SK-N-SH (cell line): ENCODE results near the gene ZC3H18.

Experiments
- ELF1 ChIP-seq: IDR thresholded peaks from 2 replicates; pipeline ENCODE4 v1.4.0; 2012
- EP300 ChIP-seq, 2 experiments: IDR thresholded peaks; 2 replicates each; pipeline versions ENCODE4 v1.4.0 to v1.6.1; 2012; ENCODE audit warnings: borderline replicate concordance in 1 of 2, low read depth in 1 of 2, low read length in 1 of 2
- FOSL2 ChIP-seq: IDR thresholded peaks from 2 replicates; pipeline ENCODE4 v1.4.0; 2012; ENCODE audit warnings: low read depth, mild to moderate bottlenecking, moderate library complexity, borderline replicate concordance
- RAD21 ChIP-seq: IDR thresholded peaks from 2 replicates; pipeline ENCODE4 v1.6.1; 2012; ENCODE audit warnings: mild to moderate bottlenecking, low read length
- RXRA ChIP-seq: IDR thresholded peaks from 2 replicates; pipeline ENCODE4 v1.4.0; 2012; ENCODE audit warnings: low read depth, mild to moderate bottlenecking, borderline replicate concordance
- TAF1 ChIP-seq: IDR thresholded peaks from 2 replicates; pipeline ENCODE4 v1.6.1; 2012; ENCODE audit warnings: low read depth, mild to moderate bottlenecking, low read length, moderate library complexity, borderline replicate concordance
- TCF12 ChIP-seq: IDR thresholded peaks from 2 replicates; pipeline ENCODE4 v1.4.0; 2012
- YY1 ChIP-seq: IDR thresholded peaks from 2 replicates; pipeline ENCODE4 v1.4.0; 2012; ENCODE audit warnings: low read depth, mild to moderate bottlenecking
- TF ChIP-seq, protein P1 (sequence below): fragments of 200-600 bp; sonication (generic); IDR thresholded peaks from 2 replicates; pipeline ENCODE4 v1.6.1; 2017; ENCODE audit warnings: antibody characterized with exemption, mild to moderate bottlenecking, moderate library complexity
- TF ChIP-seq, protein P2 (sequence below): IDR thresholded peaks from 2 replicates; pipeline ENCODE4; 2012

GRCh38 chr16:88634141-88634993 lies 64.2 kb downstream of the ZC3H18 start:
- TF ChIP-seq, protein P1, sequence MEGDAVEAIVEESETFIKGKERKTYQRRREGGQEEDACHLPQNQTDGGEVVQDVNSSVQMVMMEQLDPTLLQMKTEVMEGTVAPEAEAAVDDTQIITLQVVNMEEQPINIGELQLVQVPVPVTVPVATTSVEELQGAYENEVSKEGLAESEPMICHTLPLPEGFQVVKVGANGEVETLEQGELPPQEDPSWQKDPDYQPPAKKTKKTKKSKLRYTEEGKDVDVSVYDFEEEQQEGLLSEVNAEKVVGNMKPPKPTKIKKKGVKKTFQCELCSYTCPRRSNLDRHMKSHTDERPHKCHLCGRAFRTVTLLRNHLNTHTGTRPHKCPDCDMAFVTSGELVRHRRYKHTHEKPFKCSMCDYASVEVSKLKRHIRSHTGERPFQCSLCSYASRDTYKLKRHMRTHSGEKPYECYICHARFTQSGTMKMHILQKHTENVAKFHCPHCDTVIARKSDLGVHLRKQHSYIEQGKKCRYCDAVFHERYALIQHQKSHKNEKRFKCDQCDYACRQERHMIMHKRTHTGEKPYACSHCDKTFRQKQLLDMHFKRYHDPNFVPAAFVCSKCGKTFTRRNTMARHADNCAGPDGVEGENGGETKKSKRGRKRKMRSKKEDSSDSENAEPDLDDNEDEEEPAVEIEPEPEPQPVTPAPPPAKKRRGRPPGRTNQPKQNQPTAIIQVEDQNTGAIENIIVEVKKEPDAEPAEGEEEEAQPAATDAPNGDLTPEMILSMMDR, result no peak
- TF ChIP-seq TAF1 (no peak), EP300 (IDR thresholded peaks at IDR 0.05; ENCODE audit: borderline replicate concordance in 1 of 2, low read depth in 1 of 2, low read length in 1 of 2) (no peak), RXRA (no peak), YY1 (no peak), TCF12 (no peak), RAD21 (no peak), ELF1 (no peak), FOSL2 (no peak)
- TF ChIP-seq, protein P2, sequence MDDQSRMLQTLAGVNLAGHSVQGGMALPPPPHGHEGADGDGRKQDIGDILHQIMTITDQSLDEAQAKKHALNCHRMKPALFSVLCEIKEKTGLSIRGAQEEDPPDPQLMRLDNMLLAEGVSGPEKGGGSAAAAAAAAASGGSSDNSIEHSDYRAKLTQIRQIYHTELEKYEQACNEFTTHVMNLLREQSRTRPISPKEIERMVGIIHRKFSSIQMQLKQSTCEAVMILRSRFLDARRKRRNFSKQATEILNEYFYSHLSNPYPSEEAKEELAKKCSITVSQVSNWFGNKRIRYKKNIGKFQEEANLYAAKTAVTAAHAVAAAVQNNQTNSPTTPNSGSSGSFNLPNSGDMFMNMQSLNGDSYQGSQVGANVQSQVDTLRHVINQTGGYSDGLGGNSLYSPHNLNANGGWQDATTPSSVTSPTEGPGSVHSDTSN, result no peak
